DMS153 treated with DMSO at 0.1 percent for 48 hours (cell line): ENCODE measurements around the gene CTSF.
"Not testable (repeated sequence)": the region's sequence is repeated elsewhere in the genome, so short reads cannot be mapped to it uniquely, and the experiment has no call there.

Experiments
- DNase-seq: peaks from one replicate; lab custom pipeline; 2025; ENCODE audit not compliant: unreplicated experiment; lab: John Stamatoyannopoulos, UW

The CTSF gene

GRCh38 chr11:66559866-66560676 lies 8.3 kb downstream of the CTSF start:
- no peak for DNase-seq

GRCh38 chr11:66559142-66559865 lies 9.1 kb downstream of the CTSF start:
- DNase-seq = no peak

- DNase-seq = no peak
Observed at GRCh38 chr11:66557733-66558326, 10.6 kb downstream of the CTSF start.

GRCh38 chr11:66556086-66556485 lies 12.3 kb downstream of the CTSF start:
- DNase-seq = no peak

- DNase-seq = no peak
Observed at GRCh38 chr11:66555416-66555815, 13.0 kb downstream of the CTSF start.

GRCh38 chr11:66554602-66555001 lies 13.8 kb downstream of the CTSF start:
- DNase-seq = no peak

GRCh38 chr11:66550887-66551286 lies 17.5 kb downstream of the CTSF start:
- no peak for DNase-seq

GRCh38 chr11:66549696-66550095 lies 18.7 kb downstream of the CTSF start:
- no peak for DNase-seq

- DNase-seq = no peak
Observed at GRCh38 chr11:66548774-66549630, 19.4 kb downstream of the CTSF start.

- no peak for DNase-seq
Observed at GRCh38 chr11:66548041-66548440, 20.4 kb downstream of the CTSF start.

GRCh38 chr11:66547662-66548009 lies 20.8 kb downstream of the CTSF start:
- DNase-seq = no peak

GRCh38 chr11:66546966-66547661 lies 21.3 kb downstream of the CTSF start:
- DNase-seq = no peak

GRCh38 chr11:66546368-66546965 lies 21.9 kb downstream of the CTSF start, which contains the start of gene ACTN3:
TSS of gene ACTN3 (plus strand) at chr11:66546903. CDS start at chr11:66546938, 35 bp downstream.
- DNase-seq = no peak

GRCh38 chr11:66545701-66546367 lies 22.6 kb downstream of the CTSF start, which contains the start of gene ZDHHC24:
TSS of gene ZDHHC24 (minus strand) at chr11:66546048. CDS start at chr11:66546003, 45 bp downstream.
- peak; percentile 89 for DNase-seq

GRCh38 chr11:66544952-66545351 lies 23.5 kb downstream of the CTSF start:
- DNase-seq = not testable (repeated sequence)

- no peak for DNase-seq
Observed at GRCh38 chr11:66543263-66544107, 24.9 kb downstream of the CTSF start.

GRCh38 chr11:66542362-66542761 lies 26.0 kb downstream of the CTSF start:
- no peak for DNase-seq

- DNase-seq = no peak
Observed at GRCh38 chr11:66541892-66542291, 26.5 kb downstream of the CTSF start.
